ENCODE measurements around the gene JMJD8. TPM values are rescaled to one million over a fixed set of nuclear protein-coding genes. Genes with fewer than 3 reads are reported as not detected.

The JMJD8 gene
- total and polyA plus RNA-seq, 9 donors: 10.2 to 73.9 (median 56.8) TPM

DNA sequence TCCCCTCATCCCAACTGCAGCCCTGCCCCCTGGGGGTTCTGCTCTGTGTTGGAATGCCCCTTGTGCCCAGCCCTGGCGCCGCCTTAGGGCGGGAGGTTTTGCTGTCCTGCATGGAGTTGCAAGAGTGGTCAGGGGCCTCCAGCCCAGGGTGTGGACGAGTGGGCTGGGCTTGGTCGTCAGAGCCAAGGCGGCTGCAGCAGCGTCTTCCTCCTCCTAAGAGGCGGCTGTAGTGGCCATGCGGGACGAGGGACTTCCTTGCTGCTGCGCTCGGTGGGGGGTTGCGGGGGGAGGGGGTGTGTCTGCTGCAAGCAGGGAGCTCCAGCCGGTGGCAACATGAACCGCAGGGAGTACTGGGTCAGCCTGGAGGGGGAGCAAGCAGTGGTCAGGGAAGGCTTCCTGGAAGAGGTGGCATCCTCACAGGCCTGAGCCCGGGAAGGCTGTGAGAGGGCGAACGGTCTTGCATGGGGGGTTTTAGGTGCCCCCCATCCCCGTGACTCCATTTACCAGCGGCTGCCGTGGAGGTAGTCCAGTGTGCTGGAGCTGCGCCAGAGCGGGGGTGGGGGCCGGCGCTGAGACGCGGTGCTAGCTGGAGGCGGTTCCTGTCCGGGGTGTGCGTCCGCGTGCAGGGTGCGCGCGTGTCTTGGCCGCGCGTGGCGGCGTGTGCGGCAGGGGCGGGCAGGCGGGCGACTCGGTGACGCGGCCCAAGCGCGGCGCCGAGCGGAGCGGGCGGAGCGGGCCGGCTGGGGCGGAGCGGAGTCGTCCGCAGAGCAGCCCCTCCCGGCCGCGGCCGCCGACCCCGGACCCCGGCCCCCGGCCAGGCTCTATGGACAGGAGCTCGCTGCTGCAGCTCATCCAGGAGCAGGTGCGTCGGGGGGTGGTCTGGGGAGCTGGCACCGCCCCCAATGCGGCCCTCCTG, 8.9 kb downstream of the JMJD8 start, which contains the start of gene RHBDL1:
TSS of gene RHBDL1 (plus strand) at position 704 of the 916 bp plus-strand sequence. CDS start at position 824, 120 bp downstream.
- no peaks in the 10 kb centered on the region for H3K36me3 ChIP-seq
- WGBS, 3 donors: 5 to 8% (median 7%) methylated on average over 33 to 73 of the region's 73 CpGs
- no peak within 1 kb of the TSS for H3K27ac ChIP-seq
- no peaks in the 10 kb centered on the region for H3K9me3 ChIP-seq
- intact Hi-C loops (cut with DNase I): no loop called here
- TF ChIP-seq POLR2A (IDR thresholded peaks at IDR 0.05) (no peak), EP300 (IDR thresholded peaks at IDR 0.05) (no peak)
- TF ChIP-seq, protein P1, sequence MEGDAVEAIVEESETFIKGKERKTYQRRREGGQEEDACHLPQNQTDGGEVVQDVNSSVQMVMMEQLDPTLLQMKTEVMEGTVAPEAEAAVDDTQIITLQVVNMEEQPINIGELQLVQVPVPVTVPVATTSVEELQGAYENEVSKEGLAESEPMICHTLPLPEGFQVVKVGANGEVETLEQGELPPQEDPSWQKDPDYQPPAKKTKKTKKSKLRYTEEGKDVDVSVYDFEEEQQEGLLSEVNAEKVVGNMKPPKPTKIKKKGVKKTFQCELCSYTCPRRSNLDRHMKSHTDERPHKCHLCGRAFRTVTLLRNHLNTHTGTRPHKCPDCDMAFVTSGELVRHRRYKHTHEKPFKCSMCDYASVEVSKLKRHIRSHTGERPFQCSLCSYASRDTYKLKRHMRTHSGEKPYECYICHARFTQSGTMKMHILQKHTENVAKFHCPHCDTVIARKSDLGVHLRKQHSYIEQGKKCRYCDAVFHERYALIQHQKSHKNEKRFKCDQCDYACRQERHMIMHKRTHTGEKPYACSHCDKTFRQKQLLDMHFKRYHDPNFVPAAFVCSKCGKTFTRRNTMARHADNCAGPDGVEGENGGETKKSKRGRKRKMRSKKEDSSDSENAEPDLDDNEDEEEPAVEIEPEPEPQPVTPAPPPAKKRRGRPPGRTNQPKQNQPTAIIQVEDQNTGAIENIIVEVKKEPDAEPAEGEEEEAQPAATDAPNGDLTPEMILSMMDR (IDR thresholded peaks at IDR 0.05): no peak
- H3K4me3 ChIP-seq: peak within 1 kb of the TSS; percentile 18
- DNase-seq: peak in 1 of 5 donors; percentile 58
- H3K4me1 ChIP-seq (ENCODE audit: insufficient read depth): peaks cover 8% of the 10 kb centered on the region
- H3K27me3 ChIP-seq: no peaks in the 10 kb centered on the region

- H3K36me3 ChIP-seq: no peaks in the 10 kb centered on the region
- intact Hi-C loops (cut with DNase I): no loop called here
- H3K9me3 ChIP-seq: no peaks in the 10 kb centered on the region
- no peaks in the 10 kb centered on the region for H3K27me3 ChIP-seq
- no peak for DNase-seq
- peaks cover 6% of the 10 kb centered on the region for H3K4me1 ChIP-seq (ENCODE audit: insufficient read depth)
- TF ChIP-seq POLR2A (IDR thresholded peaks at IDR 0.05): no peak
- TF ChIP-seq, protein P1 (IDR thresholded peaks at IDR 0.05): no peak
- no peak for TF ChIP-seq EP300 (IDR thresholded peaks at IDR 0.05)
- no peak overlapping the region for H3K4me3 ChIP-seq
- no peak overlapping the region for H3K27ac ChIP-seq
- WGBS, 3 donors: 62 to 71% (median 70%) methylated on average over 14 to 22 of the region's 22 CpGs
These were observed 9.8 kb downstream of the JMJD8 start for GRCh38 chr16:674214-674881.

DNA sequence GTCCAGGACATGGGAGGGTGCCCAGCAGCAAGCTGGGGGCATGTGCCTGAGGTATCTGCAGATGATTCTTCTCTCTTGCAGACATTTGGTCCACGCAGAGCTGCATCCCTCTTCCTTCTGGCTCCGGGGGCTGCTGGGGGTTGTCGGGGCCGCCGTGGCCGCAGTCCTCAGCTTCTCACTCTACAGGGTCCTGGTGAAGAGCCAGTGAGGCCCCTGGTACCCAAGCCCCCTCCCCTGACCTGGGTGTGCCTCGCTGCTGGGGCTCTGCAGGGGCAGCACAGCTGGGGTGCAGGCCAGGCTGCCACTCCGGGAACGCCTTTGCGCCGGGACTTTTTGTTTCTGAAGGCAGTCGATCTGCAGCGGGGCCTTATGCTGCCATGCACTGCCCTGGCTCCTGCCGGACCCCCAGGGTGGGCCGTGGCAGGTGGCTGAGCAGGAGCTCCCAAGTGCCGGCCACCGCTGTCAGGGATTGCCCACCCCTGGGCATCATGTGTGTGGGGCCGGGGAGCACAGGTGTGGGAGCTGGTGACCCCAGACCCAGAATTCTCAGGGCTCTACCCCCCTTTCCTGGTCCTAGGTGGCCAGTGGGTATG, 10.6 kb downstream of the JMJD8 start:
- intact Hi-C loops (cut with DNase I): no loop called here
- Histone ChIP-seq H3K36me3 (no peaks in the 10 kb centered on the region), H3K4me3 (no peak overlapping the region), H3K27ac (no peak overlapping the region), H3K9me3 (no peaks in the 10 kb centered on the region), H3K4me1 (ENCODE audit: insufficient read depth) (peaks cover 12% of the 10 kb centered on the region), H3K27me3 (no peaks in the 10 kb centered on the region)
- 83 to 90% (median 87%) methylated on average over 12 to 18 of the region's 18 CpGs for WGBS, 3 donors
- no peak for DNase-seq
- TF ChIP-seq POLR2A (IDR thresholded peaks at IDR 0.05): no peak
- TF ChIP-seq, protein P1 (IDR thresholded peaks at IDR 0.05): no peak
- no peak for TF ChIP-seq EP300 (IDR thresholded peaks at IDR 0.05)

GRCh38 chr16:672851-673250, 11.3 kb downstream of the JMJD8 start:
- 93 to 94% (median 93%) methylated on average over 16 to 21 of the region's 21 CpGs for WGBS, 3 donors
- intact Hi-C loops (cut with DNase I): no loop called here
- Histone ChIP-seq H3K27ac (no peak overlapping the region), H3K9me3 (no peaks in the 10 kb centered on the region), H3K36me3 (no peaks in the 10 kb centered on the region), H3K27me3 (no peaks in the 10 kb centered on the region), H3K4me3 (no peak overlapping the region), H3K4me1 (ENCODE audit: insufficient read depth) (peaks cover 12% of the 10 kb centered on the region)
- DNase-seq: no peak
- TF ChIP-seq EP300 (IDR thresholded peaks at IDR 0.05) (no peak), POLR2A (IDR thresholded peaks at IDR 0.05) (no peak)
- TF ChIP-seq, protein P1 (IDR thresholded peaks at IDR 0.05): no peak

All from ovary (tissue), 9 donors.